ENCODE results near the gene PSMC4.

PSMC4 gene

GRCh38 chr19:39970675-39971379, at the start of gene PSMC4:
Gene PSMC4 (plus strand): TSS chr19:39971165. CDS start chr19:39971203, 38 bp downstream.
- peak; percentile 98 for DNase-seq

- no peak for DNase-seq
Observed at GRCh38 chr19:39923862-39924261, 47.1 kb upstream of the PSMC4 start.

DNA sequence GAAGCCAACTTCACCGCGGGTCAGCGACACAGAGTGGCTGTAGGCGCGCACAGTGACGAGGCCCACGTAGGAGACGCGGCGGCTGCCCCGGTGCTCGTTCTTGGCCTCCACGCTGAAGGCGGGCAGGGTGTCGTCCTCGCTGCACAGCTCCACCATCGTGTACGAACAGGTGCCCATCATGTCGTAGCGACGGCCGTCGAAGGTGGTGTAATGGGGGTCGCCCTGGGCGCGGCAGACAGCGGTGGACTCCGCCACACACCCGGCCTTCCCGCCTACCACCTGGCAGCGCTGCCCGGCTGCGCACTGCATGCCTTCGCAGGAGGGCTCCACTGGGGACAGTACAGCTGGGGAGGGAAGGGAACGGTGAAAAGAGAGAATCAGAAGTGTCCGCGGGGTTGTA, 46.6 kb upstream of the PSMC4 start:
- no peak for DNase-seq

- DNase-seq: peak; percentile 7
Observed at GRCh38 chr19:39924952-39925351, 46.0 kb upstream of the PSMC4 start.

GRCh38 chr19:39926170-39926760, 44.7 kb upstream of the PSMC4 start:
- no peak for DNase-seq

- no peak for DNase-seq
Observed at GRCh38 chr19:39927076-39927475, 43.9 kb upstream of the PSMC4 start.

DNA sequence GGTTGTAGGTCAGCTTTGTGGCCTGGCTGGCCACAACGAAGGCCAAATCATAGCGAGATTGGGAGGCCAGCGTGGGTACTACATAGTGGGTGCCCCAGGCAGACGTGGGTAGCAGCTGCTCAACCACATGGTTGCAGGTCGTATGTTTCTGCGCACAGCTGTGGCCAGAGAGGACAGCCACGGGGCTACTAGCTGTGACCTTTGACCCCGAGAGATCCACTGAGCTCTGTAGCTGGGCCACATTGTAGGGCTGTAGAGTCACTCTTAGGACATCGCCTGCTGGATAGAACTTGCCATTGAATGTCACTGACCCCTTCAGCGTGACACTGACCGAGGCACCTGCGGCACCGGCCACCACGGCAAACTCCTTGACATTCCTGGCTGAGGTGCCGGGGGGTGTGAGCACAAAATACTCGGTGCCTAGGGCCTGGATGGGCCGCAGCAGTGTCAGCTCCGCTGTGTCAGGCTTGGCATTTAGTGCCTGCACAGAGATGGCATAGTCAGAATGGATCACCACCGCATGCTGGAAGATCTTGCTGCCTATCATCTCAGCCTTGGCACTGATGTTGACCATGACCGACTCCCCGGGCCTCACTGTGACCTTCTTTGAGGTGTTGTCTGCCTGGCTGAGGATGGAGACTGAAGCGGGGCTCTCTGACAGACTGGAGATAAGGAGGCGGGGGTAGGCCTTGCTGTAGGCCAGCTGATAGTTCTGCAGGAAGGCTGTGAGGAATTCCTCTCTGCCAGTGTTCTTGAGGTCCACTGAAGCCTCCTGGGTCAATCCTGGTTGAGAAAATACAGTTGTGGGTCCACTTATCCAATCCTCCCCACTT, 43.2 kb upstream of the PSMC4 start:
- no peak for DNase-seq

GRCh38 chr19:39928357-39928725, 42.6 kb upstream of the PSMC4 start:
- no peak for DNase-seq

- DNase-seq: no peak
Observed at GRCh38 chr19:39929750-39930149, 41.2 kb upstream of the PSMC4 start.

DNA sequence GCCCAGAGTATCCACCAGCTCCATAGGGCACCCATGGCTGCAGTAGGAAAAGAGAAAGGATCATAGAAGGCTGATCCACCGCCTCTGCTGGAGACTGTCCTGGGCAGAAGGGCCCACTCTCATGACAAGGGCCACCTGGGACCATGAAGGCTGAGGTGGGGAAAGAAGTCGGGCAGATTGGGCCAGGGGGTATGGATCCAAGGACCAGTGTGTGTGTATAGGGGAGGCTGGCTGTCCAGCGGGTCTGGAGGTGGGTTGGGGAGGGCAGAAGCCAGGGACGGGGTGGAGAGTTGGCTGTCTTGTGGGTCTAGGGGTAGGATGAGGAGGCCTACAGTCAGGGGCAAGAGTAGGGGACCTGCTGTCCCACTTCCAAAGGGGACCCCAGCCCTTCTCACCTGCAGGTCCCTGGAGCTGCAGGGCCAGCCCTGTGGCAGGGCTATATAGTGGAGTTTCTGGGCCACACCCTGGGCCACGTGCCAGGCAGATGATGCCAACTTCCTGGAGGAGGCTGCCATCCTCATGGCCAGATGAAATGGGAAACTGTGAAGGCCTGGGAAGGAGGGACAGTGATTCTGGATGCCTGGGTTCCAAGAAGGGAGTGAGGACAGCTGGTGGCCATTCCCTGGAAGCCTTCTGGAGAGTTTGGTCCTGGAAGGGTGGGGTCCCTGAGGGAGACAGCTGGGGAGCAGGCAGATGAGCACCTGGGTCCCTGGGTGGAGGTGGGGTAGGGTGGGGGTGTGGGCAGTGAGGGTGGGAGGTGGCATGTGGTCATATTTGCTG, 36.2 kb upstream of the PSMC4 start, which contains the start of gene FCGBP:
FCGBP (minus strand) TSS at position 51 of the 780 bp plus-strand sequence.
- DNase-seq: no peak

DNA sequence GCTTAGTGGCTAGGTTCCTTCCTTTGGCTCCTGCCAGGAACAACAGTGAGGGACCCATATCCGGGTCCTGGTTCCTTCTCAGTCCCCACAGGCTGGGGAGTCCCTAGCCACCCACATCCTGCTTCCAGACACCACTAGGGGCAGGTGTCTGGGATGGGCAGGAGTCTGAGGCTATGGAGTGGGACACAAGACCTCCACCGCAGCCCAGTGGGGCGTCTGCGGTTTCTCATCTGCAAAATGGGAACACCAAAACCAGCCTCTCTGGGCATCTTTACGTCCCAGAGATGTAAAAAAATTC, 35.7 kb upstream of the PSMC4 start:
- DNase-seq: no peak

DNA sequence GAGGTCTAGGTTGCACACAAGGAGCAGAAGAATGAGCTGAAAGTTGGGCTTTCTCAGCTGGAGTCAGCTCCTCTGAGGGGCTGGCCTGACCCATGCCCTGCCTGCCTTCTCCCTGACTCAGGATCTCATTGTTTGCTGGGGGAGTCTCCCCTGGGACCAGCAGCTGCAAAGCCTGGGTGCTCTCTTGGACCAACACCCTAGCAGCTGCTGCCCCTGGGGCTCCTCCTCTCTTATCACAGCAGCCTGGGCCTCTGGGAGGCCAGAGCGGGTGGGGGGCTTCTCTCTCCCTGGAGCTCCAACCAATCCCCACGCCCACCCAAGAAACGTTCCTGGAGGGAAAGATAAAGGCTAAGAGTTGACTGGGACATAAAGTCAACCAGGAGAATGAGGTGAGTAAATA, 34.9 kb upstream of the PSMC4 start:
- no peak for DNase-seq

- DNase-seq: no peak
Observed at GRCh38 chr19:39936622-39937021, 34.3 kb upstream of the PSMC4 start.

- DNase-seq: peak; percentile 58
Observed at GRCh38 chr19:39937094-39937720, 33.8 kb upstream of the PSMC4 start.

GRCh38 chr19:39937787-39938186, 33.2 kb upstream of the PSMC4 start:
- no peak for DNase-seq

DNA sequence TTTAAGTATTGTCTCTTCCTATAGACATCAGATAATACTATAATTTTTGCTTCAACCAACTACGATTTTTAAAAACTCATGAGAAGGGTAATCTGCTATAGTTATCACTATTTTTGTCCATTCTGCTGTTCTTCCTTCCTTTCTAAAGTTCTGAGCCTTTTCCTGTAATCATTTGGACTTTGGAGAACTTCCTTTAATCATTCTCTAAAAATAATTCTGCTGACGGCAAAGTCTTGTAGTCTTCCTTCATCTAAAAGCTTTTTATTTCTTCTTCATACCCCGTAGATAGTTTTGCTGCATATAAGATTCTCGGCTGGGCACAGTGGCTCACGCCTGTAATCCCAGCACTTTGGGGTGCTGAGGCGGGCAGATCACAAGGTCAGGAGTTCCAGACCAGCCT, 31.4 kb upstream of the PSMC4 start:
- DNase-seq: no peak

GRCh38 chr19:39940221-39940833, 30.6 kb upstream of the PSMC4 start:
- no peak for DNase-seq

- peak; percentile 26 for DNase-seq
Observed at GRCh38 chr19:39941151-39941550, 29.8 kb upstream of the PSMC4 start.

DNA sequence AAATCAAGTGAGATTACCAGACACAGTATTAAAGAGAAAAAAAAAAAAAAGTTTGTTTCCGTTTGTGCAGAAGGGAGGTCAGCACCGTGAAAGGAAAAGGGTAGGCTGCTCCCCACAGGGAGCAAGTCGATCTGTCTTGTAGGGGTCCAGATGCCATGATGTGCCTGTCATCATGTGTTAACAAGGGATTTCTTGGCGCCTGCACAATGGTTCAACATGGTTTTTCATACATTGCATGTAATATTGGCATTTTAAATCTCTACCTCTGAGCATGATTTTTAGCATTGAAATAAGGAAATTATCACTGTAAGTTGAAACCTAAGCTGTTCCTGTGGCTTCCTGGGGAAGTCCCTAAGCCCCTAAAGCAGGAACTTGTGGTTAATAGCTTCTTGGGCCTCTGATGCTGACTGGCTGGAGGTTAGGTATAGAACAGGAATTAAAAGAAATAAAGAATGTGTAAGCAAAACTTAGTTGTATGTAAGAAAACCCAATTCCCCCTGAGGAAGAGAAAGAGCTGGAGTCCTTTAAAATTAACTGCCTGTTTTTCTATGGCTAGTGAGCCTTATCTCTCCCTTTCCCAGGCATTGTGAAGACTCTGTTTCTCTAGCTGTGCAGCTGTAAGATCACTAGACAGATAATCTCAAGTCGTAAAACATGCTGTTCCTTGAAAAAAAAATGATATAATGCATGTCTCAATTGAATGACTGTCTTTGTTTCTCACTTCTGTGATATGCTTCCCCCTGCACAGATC, 29.2 kb upstream of the PSMC4 start:
- DNase-seq: peak; percentile 49

DNA sequence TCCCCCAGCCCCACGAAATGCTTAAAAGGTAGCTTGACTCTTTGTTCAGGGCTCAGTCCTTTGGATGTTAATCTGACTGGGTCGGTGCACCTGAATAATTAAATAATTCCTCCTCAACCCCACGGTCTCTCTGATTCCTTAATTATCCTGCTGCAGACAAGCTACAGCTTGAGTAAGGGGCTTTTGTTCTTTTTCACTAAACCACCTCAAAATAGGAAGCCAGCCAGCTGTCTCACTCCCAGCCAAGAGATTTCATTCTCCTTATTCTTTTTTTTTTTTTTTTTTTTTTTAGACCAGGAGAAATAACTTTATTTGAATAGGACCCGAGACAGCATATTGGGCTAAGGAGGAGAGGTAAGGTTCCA, 28.6 kb upstream of the PSMC4 start:
- DNase-seq: peak; percentile 24

- DNase-seq: peak; percentile 22
Observed at GRCh38 chr19:39943586-39943985, 27.4 kb upstream of the PSMC4 start.

- peak; percentile 23 for DNase-seq
Observed at GRCh38 chr19:39946532-39946931, 24.4 kb upstream of the PSMC4 start.

Measured in stimulated activated CD8-positive, alpha-beta memory T cell treated with anti-CD3 and anti-CD28 coated beads, Interleukin-4, amount 100 ng/mL, for 48 hours (primary cell).